Fibroblast of pulmonary artery (primary cell): Measurements from ENCODE around the gene TRIM44.
"Not testable (repeated sequence)": the region's sequence is repeated elsewhere in the genome, so short reads cannot be mapped to it uniquely, and the experiment has no call there.

Source experiments
- DNase-seq: peaks from one replicate; pipeline ENCODE4 v3.0.0-alpha.2; 2010; ENCODE audit warnings: low read depth
- H3K4me3 ChIP-seq: replicated peaks from 2 replicates; pipeline ENCODE4 v1.5.1; 2011; ENCODE audit warnings: low read depth, mild to moderate bottlenecking, control low read depth, low read length, moderate library complexity
- TF ChIP-seq, protein P1 (sequence below): IDR thresholded peaks from 2 replicates; pipeline ENCODE4 v1.5.1; 2011; ENCODE audit warnings: mild to moderate bottlenecking, control low read depth, low read length, inconsistent platforms; ENCODE audit errors: missing control alignments

TRIM44 gene

DNA sequence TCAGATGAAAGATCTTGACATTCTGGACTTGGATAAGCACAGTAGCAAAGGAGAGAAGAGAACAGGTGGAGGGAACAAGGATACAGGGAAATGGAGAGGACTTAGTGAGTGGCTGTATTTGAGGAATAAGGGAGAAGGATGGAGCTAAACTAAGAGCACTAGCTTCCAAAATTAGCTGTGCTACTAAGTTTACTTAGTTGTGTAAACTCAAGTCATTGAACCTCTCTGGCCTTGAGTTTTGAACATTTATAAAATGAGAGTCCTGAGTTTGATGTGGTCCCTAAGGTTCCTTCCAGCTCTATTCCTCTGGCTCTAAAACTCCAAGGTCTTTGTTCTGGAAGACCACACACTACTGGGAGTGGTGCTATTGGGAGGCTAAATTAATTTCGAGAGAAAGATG is 100.7 kb downstream of the TRIM44 start:
- no peak for DNase-seq
- TF ChIP-seq, protein P1, sequence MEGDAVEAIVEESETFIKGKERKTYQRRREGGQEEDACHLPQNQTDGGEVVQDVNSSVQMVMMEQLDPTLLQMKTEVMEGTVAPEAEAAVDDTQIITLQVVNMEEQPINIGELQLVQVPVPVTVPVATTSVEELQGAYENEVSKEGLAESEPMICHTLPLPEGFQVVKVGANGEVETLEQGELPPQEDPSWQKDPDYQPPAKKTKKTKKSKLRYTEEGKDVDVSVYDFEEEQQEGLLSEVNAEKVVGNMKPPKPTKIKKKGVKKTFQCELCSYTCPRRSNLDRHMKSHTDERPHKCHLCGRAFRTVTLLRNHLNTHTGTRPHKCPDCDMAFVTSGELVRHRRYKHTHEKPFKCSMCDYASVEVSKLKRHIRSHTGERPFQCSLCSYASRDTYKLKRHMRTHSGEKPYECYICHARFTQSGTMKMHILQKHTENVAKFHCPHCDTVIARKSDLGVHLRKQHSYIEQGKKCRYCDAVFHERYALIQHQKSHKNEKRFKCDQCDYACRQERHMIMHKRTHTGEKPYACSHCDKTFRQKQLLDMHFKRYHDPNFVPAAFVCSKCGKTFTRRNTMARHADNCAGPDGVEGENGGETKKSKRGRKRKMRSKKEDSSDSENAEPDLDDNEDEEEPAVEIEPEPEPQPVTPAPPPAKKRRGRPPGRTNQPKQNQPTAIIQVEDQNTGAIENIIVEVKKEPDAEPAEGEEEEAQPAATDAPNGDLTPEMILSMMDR = no peak
- no peak overlapping the region for H3K4me3 ChIP-seq

DNA sequence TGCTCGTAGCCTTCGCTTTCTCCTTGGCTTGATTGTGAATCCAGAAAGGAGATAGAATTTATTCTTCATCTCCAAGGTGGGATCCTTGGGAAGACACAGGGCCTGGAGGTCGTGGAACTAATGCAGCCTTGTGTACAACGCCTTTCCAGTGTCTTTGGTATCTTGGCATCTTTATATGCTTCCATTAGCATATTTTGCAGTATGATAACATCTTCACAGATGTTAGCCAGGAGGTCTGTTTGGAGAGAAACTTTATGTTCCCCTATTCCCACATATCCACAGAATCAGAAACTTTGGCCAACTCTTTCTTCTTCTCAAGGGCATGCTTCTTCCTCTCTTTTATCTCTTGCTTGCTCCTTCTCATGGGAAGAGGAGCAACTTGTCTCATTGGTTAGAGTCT is 101.2 kb downstream of the TRIM44 start:
- no peak for DNase-seq
- TF ChIP-seq, protein P1 = no peak
- no peak overlapping the region for H3K4me3 ChIP-seq

DNA sequence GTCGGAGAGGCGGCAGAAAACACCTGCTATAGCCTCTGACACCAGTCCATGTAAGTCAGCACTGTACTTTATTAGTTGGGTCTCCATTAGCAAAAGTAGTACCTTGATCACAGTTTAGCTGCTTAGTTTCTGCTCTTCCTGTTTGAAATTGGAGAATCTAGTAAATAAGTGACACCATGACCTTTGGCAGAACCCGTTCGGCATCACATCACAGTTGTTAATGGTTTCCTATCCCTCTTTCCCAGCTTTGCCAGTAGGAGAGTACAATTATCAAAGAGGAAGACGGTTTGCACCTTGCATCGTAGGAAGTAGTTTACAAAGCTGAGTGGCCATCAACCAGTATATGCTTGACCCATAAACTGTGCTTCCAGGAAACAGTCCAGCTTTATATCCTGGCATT is 101.8 kb downstream of the TRIM44 start:
- no peak for DNase-seq
- TF ChIP-seq, protein P1 = no peak
- H3K4me3 ChIP-seq = no peak overlapping the region

DNA sequence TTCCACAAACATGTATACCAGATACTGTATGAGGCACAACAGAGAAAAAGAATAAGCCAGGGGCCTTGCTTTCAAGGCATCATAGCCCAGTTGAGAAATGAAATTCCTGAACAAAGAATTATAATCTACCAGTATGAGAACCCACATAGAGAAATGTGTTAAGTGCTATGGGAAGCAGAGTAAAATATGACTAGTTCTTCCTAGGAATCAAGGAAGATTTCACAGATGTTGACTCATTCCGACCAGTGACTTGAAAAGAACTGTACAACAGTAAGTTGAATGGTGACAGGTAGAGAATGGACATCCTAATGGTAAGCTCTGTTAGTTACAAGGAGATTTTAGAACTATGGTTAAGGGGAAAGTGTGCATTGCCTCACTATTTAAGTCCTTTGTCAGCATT is 102.6 kb downstream of the TRIM44 start:
- no peak overlapping the region for H3K4me3 ChIP-seq
- TF ChIP-seq, protein P1 = no peak
- DNase-seq = no peak

DNA sequence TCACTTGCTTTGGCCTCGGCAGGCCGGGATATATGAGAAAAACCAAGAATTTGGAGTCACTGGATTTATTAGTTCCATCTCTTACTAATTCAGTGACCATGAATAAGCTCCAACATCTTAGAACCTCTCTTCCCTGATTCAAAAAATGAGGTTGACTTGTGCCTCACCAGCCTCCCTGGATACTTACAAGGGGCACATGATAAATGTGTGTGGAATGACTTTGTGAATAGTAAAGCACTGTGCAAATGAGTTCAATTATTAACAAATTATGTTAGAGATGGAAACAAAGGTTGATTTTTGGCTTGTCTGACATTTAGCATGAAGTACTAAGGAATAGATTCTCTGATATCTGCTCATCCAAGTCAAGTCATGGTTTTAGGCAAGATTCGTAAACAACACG is 104.1 kb downstream of the TRIM44 start:
- TF ChIP-seq, protein P1 = no peak
- no peak for DNase-seq
- no peak overlapping the region for H3K4me3 ChIP-seq

DNA sequence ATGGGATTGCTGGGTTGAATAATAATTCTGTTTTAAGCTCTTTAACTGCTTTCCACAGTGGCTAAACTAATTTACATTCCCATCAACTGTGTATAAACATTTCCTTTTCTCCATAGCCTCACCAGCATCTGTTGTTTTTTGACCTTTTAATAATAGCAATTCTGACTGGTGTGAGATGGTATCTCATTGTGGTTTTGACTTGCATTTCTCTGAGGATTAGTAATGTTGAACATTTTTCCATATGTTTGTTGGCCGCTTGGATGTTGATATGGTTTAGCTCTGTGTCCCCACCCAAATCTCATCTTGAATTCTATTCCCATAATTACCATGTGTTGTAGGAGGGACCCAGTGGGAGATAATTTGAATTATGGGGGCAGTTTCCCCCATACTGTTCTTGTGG is 107.8 kb downstream of the TRIM44 start:
- H3K4me3 ChIP-seq = not testable (repeated sequence)
- peak; percentile 56 for DNase-seq

DNA sequence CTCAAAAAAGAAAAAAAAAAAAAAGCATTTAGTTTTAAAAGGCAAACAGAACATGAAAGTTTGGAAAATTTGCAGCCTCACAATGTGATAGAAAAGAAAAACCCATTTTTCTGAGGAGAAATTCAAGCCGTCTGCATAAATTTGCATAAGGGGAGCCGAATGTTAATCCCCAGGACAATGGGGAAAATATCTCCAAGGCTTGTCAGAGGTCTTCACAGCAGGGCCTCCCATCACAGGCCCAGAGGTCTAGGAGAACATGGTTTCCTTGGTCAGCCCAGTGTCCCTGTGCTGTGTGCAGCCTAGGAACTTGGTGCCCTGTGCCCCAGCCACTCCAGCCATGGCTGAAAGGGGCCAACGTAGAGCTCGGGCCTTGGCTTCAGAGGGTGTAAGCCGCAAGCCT is 109.1 kb downstream of the TRIM44 start:
- H3K4me3 ChIP-seq = no peak overlapping the region
- TF ChIP-seq, protein P1 = no peak

DNA sequence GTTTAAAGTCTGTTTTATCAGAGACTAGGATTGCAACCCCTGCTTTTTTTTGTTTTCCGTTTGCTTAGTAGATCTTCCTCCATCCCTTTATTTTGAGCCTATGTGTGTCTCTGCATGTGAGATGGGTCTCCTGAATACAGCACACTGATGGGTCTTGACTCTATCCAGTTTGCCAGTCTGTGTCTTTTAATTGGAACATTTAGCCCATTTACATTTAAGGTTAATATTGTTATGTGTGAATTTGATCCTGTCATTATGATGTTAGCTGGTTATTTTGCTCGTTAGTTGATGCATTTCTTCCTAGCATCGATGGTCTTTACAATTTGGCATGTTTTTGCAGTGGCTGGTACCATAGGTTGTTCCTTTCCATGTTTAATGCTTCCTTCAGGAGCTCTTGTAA is 114.7 kb downstream of the TRIM44 start:
- H3K4me3 ChIP-seq, DNase-seq: not testable (repeated sequence)

More for the DNA sequence above, 109.1 kb downstream of the TRIM44 start:
- DNase-seq = no peak

DNA sequence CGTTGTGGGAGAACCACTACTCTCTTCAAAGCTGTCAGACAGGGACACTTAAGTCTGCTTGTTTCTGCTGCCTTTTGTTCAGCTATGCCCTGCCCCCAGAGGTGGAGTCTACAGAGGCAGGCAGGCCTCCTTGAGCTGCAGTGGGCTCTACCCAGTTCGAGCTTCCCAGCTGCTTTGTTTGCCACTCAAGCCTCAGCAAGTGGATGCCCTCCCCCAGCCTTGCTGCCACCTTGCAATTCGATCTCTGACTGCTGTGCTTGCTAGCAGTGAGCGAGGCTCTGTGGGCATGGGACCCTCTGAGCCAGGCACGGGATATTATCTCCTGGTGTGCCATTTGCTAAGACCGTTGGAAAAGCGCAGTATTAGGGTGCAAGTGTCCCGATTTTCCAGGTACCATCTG is 116.4 kb downstream of the TRIM44 start:
- H3K4me3 ChIP-seq, DNase-seq: not testable (repeated sequence)
